Fibroblast of lung (primary cell): ENCODE results near the gene ATP6V0D1.

Experiments used
- CTCF ChIP-seq, 2 donors: IDR thresholded peaks in 1 of 2; conservative IDR thresholded peaks in 1 of 2; 1 replicate in 1 of 2; 2 replicates in 1 of 2; pipeline ENCODE4 v1.5.1; 2011 to 2012; ENCODE audit warnings: low read length in 2 of 2, control low read depth in 1 of 2, inconsistent platforms in 1 of 2, low read depth in 1 of 2, mild to moderate bottlenecking in 1 of 2
- EZH2 ChIP-seq: IDR thresholded peaks from 2 replicates; pipeline ENCODE4 v1.5.1; 2012; ENCODE audit warnings: low read length, control low read depth, mild to moderate bottlenecking; ENCODE audit errors: missing control alignments

- TF ChIP-seq EZH2 (no peak), CTCF (conservative IDR thresholded peaks at IDR 0.05 in 1 of 2, IDR thresholded peaks at IDR 0.05 in 1 of 2; ENCODE audit: low read depth in 1 of 2, low read length in 2 of 2) (no peak)
Observed at GRCh38 chr16:67423611-67424260, 57.2 kb downstream of the ATP6V0D1 start.
